Fibroblast of peridontal ligament (primary cell): ENCODE measurements around the gene RNF180.
A peak's percentile ranks its signal among the peaks of the same experiment; 100 is the strongest.
"Not testable (repeated sequence)": the region's sequence is repeated elsewhere in the genome, so short reads cannot be mapped to it uniquely, and the experiment has no call there.

Experiments used
- DNase-seq: peaks from one replicate; pipeline ENCODE4 v3.0.0-alpha.2; 2010; ENCODE audit errors: extremely low read depth

Gene RNF180

GRCh38 chr5:64180661-64181343 lies 15.2 kb downstream of the RNF180 start:
- DNase-seq, result no peak

- no peak for DNase-seq
Measured at GRCh38 chr5:64181440-64181839, 15.8 kb downstream of the RNF180 start.

DNA sequence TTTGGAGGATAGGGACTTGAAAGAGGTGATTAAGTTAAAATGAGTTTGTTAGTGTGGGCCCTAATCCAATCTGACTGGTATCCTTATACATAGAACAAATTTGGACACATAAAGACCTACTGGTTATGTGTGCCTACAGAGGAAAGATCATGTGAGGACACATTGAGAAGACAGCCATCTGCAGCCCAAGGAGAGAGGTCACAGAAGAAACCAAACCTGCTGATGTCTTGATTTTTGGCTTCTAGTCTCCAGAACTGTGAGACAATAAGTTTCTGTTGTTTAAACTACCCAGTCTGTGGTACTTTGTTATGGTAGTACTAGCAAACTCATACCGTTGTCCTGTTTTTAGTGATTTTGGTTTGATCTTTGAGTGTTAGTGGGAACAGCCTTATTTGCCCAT lies 18.3 kb downstream of the RNF180 start:
- DNase-seq, result no peak

DNA sequence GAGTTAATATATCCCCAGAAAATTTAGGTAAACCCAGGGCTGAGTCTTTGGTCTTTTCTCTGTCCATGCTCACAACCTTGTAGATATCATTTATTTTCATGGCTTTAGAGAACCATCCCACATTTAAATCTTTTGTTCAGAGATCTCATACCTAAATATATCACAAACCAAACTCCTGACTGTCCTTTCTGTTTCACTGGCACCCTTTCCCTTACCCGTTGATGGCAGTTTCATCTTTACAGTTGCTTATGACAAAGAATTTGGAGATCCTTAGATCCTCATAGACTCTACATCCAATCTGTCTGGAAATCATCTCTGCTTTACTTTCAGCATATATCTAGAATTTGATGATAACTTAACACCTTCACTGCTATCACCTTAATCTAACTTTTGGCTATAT lies 19.2 kb downstream of the RNF180 start:
- DNase-seq, result no peak

DNA sequence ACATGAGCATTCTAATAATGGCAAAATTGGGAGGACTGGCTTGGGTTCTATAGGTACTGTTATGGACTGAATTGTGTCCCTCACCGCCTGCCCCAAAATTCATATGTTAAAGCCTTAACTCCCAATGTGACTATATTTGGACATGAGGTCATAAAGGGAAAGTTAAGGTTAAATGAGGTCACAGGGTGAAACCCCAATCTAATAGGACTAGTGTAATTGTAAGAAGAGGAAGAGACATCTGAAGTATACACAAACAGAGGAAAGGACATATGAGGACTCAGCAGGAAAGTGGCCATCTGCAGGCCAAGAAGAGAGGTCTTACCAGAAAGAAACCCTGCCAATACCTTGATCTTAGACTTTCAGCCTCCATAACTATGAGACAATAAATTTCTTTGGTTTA lies 23.1 kb downstream of the RNF180 start:
- DNase-seq, result no peak

DNA sequence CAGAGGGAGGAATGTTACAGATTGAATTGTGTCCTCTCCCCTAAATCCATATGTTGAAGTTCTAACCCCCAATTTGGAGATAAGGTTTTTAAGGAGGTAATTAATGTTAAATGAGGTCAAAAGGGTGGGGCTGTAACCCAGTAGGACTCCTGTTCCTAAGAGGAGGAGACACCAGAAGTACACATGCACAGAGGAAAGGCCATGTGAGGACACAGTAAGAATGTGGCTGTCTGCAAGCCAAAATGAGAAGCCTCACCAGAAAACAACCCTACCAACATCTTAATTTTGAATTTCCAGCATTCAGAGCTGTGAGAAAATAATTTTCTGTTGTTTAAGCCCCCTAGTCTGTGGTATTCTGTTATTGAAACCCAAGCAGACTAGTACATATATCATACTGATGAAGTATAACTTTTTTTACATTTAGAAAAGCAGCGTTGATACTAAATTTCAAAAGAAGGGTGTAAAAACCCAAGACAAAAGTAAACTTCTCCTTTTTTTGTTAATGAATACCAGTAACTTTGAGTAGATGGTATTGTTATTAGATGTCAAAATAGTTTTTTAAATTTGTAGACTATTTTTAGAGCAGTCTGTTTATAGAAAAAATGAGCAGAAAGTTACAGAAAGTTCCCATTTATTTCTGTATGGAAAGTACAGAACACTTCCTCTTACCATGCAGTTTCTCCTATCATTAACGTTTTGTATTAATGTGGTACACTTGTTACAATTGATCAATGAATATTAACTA lies 25.1 kb downstream of the RNF180 start:
- DNase-seq, result no peak

DNA sequence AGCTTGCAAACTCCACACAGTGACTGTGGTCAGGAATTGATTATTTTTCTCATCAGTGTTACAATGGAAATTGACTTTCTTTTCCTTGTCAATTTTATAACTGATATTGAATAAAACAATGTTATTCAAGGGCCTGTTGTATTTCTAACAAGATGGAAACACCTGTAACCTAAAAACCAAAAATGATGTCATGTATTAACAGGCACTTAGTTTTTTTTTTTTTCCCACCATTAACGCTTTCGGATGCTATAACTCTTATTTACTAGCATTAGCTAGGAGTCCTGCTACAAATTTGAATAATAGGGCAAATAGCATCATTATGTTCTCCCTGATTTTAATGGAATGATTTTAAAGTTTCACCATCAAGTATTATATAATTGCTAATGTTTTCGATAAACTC lies 30.3 kb downstream of the RNF180 start:
- DNase-seq, result no peak

DNA sequence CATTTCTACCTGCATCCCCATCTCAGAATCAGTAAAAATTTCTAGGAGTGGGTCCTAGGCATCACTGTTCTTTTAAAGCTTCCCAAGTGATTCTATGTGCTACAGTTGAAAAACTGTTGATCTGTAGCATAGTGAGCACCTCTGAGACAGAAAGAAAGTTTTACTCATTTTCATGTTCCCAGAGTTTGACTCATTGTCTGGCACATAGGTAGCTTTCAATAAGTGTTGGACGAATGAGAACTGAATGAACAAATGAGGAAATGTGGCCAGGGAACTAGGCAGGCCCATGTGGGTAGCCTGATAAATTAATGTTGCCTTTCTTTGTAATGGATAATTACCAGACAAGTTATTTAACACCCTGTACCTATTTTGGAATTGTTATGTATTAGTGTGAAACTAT lies 33.8 kb downstream of the RNF180 start:
- DNase-seq, result no peak

DNA sequence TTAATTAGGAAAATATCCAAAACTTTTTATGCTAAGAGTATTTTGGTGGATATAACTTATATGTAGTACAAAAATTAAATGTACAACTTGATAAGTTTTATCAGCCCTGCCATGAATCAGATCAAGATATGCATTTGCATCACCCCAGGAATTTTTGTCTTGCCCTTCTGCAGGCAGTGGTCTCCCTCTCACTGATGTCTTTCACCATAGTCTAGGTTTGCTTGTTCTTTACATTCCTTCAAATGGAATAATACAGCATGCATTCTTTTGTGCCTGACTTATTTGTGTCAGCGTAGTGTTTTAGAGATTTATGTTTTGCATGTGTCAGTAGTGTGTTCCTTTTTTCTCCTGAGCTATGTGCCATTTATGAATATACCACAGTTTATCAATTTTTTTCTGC lies 36.4 kb downstream of the RNF180 start:
- DNase-seq, result no peak

- DNase-seq, result no peak
Measured at GRCh38 chr5:64206653-64207052, 41.0 kb downstream of the RNF180 start.

- peak; percentile 62 for DNase-seq
Measured at GRCh38 chr5:64207978-64208377, 42.3 kb downstream of the RNF180 start.

DNA sequence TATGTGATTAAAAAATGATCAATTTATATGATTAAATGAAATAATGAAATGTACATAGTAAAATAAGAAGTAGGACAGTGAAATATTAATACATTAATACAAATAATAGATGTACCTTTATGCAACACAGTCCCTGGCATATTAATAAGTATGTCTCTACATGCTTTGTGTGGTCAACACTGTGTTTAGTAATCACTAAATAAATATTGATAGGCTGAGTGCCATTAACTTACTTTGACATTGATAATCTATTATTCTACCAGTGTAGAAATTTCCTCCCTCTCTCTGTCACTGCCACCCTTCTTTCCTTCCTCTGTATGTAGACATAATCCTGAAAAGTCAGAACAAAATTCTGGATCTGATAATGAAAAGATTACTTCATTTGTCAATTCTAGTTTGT lies 43.7 kb downstream of the RNF180 start:
- no peak for DNase-seq

- DNase-seq, result peak; percentile 95
Measured at GRCh38 chr5:64210866-64211265, 45.2 kb downstream of the RNF180 start.

DNA sequence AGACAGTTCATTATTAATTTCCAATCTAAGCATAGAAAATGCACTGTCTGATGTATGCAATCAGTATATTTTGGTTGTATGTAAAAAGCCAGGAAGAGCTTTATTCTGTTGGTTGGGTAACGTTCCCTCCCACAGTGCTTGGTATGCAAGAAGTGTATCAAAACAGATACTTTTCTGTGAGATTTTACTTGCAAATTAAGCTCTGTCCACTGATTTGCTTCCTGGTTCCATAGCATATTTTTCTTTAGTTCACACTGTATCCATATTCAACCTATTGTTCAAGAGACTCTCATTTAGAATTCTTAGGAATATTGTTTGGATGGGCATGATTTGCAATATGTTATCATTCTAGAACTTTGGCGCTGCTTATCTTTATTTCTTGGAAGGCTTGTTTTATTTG lies 47.4 kb downstream of the RNF180 start:
- no peak for DNase-seq

DNA sequence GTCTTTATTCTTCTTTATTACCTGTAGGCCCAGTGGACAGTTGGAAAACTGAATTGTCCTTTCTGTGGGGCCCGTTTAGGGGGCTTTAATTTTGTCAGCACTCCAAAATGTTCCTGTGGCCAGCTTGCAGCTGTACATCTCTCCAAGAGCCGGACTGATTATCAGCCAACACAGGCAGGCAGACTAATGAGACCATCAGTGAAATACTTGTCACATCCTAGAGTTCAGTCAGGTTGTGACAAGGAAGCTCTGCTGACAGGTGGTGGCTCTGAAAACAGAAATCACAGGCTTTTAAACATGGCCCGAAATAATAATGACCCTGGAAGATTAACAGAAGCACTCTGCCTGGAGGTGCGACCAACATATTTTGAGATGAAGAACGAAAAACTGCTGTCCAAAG lies 47.9 kb downstream of the RNF180 start:
- DNase-seq, result no peak

DNA sequence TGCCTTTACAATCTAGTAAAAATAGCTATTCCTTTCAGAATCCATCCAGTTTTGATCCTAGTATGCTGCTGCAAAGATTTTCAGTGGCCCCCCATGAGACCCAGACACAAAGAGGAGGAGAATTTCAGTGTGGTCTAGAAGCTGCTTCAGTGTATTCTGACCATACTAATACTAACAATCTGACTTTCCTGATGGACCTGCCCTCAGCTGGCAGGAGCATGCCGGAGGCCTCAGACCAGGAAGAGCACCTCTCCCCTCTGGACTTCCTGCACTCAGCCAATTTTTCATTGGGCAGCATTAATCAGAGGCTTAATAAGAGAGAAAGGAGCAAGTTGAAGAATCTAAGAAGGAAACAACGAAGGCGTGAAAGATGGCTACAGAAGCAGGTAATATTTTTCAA lies 48.5 kb downstream of the RNF180 start:
- DNase-seq, result no peak

DNA sequence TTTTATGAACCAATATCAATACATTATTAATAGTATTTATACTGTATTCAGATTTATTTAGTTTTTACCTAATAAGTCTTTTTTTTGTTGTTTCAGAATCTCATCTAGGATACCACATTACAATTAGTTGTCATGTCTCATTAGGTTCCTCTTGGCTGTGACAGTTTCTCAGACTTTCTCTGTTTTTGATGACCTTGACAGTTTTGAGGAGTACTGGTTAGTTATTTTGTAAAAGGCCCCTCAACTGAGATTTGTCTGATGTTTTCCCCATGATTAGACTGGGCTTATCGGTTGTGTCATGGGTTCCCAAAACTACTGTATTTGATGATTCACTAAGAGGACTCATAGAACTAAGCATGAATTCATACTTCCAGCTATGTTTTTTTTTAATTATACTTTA lies 56.3 kb downstream of the RNF180 start:
- no peak for DNase-seq

DNA sequence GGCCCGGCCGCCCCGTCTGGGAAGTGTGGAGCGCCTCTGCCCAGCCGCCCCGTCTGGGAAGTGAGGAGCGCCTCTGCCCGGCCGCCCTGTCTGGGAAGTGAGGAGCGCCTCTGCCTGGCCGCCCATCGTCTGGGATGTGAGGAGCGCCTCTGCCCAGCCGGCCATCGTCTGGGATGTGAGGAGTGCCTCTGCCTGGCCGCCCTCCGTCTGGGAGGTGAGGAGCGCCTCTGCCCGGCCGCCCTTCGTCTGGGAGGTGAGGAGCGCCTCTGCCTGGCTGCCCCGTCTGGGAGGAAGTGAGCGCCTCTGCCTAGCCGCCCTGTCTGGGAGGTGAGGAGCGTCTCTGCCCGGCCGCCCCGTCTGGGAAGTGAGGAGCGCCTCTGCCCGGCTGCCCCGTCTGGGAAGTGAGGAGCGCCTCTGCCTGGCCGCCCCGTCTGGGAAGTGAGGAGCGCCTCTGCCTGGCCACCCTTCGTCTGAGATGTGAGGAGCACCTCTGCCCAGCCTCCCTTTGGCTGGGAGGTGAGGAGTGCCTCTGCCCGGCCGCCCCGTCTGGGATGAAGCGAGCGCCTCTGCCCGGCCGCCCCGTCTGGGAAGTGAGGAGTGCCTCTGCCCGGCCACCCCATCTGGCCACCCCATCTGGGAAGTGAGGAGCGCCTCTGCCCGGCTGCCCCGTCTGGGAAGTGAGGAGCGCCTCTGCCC lies 59.8 kb downstream of the RNF180 start:
- not testable (repeated sequence) for DNase-seq

DNA sequence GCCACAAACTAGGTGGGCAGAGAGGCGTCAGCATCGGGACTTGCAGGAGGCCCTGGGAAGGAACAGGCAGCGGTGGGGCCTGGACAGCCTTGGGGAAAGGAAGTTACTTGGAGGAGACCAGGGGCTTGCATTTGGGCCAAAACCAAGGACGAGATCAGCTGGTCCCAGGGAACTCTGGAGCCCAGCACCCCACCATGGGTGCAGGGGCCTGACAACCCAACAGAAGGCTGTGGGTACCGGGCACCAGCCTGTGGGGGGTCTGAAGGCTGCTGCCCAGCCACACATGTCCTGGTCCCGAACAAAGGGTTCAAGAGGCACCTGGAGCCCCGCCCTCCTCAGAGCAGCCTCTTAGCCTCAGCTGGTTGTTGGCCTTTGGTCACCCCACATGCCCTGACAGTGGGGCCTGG lies 61.5 kb downstream of the RNF180 start:
- DNase-seq, result not testable (repeated sequence)

- DNase-seq, result peak; percentile 62
Measured at GRCh38 chr5:64229163-64229774, 63.6 kb downstream of the RNF180 start.

- DNase-seq, result no peak
Measured at GRCh38 chr5:64260756-64261155, 95.1 kb downstream of the RNF180 start.

- no peak for DNase-seq
Measured at GRCh38 chr5:64269164-64269563, 103.5 kb downstream of the RNF180 start.

DNA sequence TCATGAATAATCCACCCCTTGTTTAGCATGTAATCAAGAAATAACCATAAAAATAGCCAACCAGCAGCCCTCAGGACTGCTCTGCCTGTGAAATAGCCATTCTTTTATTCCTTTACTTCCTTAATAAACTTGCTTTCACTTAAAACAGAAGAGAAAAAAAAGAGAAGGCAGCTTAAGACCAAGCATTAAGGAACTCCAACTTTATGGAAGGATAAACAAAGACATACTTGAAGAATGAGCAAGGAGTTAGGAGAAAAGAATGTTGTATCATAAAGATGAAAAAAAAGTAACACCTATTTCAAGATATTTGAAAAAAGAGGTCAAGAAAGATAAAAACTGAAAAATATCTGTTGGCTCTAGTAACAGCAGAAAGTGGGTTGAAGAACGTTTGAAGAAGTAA lies 107.6 kb downstream of the RNF180 start:
- DNase-seq, result no peak
